Measurements from ENCODE around the gene ADCK2.
"Not testable (repeated sequence)": the region's sequence is repeated elsewhere in the genome, so short reads cannot be mapped to it uniquely, and the experiment has no call there.

Gene ADCK2

GRCh38 chr7:140646931-140647647, 25.7 kb upstream of the ADCK2 start:
- no peak for DNase-seq (ENCODE audit: low read depth)

DNA sequence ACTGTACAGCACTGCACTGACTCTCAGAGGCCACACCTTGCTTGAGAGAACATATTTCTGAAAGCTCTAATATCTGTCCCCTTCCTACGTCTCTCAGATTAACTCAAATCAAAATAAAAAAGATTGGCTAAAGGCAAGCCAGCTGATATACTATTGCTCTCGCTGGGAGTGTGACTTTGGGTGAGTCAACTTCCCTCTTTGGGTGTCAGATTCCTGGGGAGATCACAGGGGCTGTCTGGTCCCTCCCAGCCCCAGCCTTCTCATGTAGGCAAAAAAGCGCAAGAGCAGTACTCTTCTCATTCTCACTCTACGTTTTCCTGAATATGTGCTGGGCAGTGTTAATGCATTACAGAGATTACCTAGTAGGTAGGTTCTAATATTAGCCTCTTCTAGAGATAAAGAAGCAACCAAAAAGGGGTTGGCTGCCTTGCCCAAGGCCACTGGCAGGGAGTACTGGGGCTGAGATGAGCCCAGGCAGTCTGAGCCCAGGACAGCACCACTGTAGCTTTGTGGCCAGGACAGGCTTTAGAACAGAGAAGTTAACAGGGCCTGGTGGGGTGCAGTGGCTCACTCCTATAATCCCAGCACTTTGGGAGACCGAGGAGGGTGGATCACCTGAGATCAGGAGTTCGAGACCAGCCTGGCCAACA, 23.1 kb upstream of the ADCK2 start:
- DNase-seq (ENCODE audit: low read depth), result no peak

DNA sequence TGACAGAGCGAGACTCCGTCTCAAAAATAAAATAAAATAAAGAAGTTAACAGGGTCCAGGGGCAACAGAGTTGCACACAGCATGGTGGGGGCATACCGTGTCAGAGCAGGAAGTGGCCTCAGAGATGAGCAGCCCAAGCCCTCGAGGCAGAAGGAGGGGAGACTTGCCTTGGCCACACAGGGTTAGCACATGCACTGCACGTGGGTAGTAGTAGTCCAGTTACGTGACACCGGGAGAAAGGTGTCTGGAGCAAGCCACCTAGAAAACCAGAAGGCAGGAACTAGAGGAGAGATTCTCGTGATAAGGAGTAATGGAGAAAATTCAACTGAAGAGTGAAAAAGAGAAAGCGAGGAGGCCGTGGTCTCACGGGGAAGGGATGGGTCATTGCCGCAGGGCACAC, 22.4 kb upstream of the ADCK2 start:
- no peak for DNase-seq (ENCODE audit: low read depth)

DNA sequence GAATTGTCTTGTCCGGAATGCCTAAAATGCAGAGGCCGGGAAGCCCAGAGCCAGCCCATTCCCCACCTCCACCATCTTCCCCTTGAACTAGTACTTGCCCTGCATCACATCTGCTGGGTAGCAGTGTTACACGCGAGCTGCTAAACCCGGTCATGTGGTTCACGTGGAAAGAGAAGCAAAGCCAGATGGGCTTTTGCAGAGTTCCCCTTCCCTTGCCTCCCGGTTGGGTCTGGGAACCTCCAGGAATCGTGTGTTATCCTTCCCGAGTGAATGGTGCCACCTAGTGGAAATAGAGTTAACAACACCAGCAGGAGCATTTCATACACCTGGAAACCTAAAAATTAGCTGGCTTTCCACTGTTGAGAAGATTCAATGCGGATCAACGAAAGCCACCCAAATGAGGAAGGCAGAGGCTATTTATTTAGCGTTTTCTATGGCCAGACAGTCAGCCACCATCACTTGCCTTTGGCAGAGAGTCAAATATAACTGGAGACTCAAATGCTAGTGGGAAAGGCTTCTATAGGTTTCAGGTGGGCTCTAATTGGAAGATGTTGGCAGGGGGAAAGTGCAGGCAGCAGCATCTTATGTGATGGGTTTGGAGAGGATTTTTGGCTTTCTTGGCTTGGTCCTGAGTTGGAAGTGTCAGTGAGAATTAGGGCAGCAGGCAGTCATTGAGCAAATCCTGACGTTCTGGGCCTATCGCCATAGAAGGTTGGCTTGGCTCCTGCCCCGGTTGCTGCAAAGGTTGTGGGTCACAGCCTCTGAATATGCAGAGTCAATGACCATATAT, 19.2 kb upstream of the ADCK2 start:
- no peak for DNase-seq (ENCODE audit: low read depth)

- DNase-seq (ENCODE audit: low read depth), result no peak
Measured at GRCh38 chr7:140654109-140654387, 18.7 kb upstream of the ADCK2 start.

GRCh38 chr7:140654661-140655060, 18.1 kb upstream of the ADCK2 start:
- no peak for DNase-seq (ENCODE audit: low read depth)

GRCh38 chr7:140655511-140656408, 17.0 kb upstream of the ADCK2 start:
- DNase-seq (ENCODE audit: low read depth), result no peak

GRCh38 chr7:140656548-140657515, 15.9 kb upstream of the ADCK2 start:
- DNase-seq (ENCODE audit: low read depth), result no peak

GRCh38 chr7:140657891-140658290, 14.9 kb upstream of the ADCK2 start:
- DNase-seq (ENCODE audit: low read depth), result no peak

DNA sequence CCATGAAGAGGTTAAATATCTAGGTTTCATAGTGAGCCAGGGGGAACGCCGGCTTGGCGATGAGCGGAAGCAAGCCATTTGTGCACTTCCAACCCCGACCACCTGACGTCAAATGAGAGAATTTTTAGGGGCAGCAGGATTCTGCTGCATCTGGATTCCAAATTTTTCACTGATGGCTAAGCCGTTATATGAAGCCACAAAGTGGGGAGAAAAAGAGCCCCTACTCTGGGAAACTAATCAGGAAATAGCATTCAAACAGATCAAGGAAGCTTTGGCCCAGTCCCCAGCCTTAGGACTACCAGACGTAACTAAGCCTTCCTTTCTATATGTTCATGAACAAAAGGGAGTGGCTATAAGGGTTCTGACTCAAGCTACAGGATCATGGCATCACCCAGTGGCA, 12.9 kb upstream of the ADCK2 start:
- DNase-seq (ENCODE audit: low read depth), result no peak

- DNase-seq (ENCODE audit: low read depth), result no peak
Measured at GRCh38 chr7:140661124-140661523, 11.6 kb upstream of the ADCK2 start.

DNA sequence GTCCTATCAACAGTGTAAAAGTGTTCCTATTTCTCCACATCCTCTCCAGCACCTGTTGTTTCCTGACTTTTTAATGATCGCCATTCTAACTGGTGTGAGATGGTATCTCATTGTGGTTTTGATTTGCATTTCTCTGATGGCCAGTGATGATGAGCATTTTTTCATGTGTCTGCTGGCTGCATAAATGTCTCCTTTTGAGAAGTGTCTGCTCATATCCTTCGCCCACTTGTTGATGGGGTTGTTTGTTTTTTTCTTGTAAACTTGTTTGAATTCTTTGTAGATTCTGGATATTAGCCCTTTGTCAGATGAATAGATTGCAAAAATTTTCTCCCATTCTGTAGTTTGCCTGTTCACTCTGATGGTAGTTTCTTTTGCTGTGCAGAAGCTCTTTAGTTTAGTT, 9.8 kb upstream of the ADCK2 start:
- DNase-seq (ENCODE audit: low read depth), result not testable (repeated sequence)

DNA sequence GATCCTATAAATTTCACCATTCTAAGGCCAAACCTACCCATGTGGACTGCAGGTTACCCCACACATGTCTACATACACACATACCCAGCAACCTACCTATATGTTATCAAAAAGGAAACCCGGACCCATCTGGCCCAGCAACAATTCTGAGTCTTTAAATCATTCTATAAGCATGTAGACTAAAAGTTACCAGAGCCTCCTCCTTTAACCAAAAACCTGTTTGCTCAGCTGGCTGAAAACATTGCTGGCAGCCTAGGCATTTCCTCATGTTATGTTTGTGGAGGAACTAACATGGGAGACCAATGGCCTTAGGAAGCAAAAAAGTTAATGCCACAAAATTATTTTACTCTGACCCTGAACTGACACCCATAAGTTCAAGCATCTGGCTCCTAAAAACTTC, 5.3 kb upstream of the ADCK2 start:
- DNase-seq (ENCODE audit: low read depth), result no peak

- DNase-seq (ENCODE audit: low read depth), result no peak
Measured at GRCh38 chr7:140668641-140669040, 4.1 kb upstream of the ADCK2 start.

DNA sequence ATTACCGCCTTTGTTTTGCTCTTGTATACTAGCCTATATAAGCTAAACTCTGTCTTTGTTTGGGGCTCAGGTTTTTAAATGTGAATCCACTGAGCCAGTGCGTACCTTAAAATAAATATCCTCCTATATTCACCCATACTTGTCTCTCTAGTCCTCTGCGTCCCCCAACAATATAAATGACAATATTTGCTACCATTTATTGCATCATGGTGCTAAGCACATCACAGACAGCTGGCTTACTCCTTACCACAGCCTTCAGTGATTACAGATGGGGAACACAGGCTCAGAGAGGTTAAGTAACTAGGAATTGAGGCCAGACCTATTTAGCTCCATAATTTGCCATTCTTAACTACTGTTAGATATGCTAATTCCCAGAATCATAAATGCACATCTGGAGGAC, 3.4 kb upstream of the ADCK2 start:
- no peak for DNase-seq (ENCODE audit: low read depth)

DNA sequence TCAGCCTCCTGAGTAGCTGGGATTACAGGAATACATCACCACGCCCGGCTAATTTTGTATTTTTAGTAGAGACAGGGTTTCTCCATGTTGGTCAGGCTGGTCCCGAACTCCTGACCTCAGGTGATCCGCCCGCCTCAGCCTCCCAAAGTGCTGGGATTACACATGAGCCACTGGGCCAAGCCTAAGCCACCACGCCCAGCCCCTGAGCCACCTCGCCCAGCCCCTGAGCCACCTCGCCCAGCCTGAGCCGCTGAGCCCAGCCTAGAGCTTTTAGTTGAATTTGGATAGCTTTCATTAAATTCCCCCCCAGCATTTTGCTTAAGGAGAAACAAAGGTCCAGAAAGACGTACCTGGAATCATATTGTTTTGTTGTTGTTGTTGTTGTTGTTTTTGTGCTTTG, 2.9 kb upstream of the ADCK2 start:
- not testable (repeated sequence) for DNase-seq (ENCODE audit: low read depth)

DNA sequence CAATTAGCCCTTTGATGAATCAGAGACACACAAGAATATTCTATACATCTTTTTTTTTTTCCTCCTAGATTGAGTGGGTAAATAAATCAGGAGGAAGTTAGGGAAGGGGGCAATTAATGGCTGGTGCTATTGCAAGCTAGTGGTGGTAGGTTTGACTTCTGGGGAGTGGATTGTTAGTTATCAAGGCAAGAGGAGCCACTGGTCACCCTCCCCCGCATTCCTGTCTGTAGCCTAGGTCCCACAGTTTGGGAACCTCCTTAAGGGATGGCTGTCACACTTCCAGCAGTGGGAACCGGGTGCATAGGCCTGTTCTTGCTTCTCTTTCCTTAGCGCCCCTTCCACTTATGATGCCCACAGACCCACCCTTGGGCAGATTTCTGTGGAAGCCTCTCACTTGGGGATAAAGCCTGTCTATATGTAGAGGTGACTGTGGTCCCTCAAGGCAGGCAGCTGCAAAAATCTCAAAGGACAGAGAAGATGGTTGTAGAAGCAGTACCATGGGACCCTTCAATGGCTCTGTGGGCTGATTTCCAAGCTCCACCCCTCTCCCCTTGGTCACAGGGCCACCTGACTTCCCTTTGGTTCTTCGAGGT, 2.3 kb upstream of the ADCK2 start:
- DNase-seq (ENCODE audit: low read depth), result no peak

GRCh38 chr7:140671966-140672365, 779 bp upstream of the ADCK2 start:
- DNase-seq (ENCODE audit: low read depth), result no peak

DNA sequence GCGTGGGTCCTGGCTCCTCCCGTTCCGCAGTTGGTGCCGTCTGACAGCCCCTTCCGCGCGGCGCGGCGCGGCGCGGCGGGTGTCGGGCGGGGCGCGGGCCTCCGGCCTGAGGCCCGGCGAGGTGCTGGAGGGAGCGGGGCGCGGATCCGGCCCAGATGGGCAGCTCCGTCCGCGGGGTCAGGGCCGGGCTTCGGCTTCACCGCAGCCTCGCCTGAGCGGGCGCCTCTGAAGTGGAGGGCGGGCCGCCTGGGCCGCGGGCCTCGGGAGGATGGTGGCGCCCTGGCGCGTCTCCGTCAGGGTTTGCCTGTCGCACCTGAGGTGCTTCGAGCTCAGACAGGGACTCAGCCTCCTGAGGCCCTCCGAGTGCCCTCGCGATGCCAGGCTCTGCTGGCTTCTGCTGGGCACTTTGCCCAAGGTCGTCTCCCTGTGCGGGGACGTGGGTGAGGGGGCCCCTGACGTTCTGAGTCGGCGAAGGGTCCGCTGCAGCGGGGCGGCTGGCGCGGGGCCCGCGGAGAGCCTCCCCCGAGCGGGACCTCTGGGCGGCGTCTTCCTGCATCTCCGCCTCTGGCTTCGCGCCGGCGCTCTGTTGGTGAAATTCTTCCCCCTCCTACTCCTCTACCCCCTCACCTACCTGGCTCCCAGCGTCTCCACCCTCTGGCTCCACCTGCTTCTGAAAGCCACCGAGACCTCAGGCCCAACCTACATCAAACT, 473 bp downstream of the ADCK2 start:
- peak; percentile 26 for DNase-seq (ENCODE audit: low read depth)

DNA sequence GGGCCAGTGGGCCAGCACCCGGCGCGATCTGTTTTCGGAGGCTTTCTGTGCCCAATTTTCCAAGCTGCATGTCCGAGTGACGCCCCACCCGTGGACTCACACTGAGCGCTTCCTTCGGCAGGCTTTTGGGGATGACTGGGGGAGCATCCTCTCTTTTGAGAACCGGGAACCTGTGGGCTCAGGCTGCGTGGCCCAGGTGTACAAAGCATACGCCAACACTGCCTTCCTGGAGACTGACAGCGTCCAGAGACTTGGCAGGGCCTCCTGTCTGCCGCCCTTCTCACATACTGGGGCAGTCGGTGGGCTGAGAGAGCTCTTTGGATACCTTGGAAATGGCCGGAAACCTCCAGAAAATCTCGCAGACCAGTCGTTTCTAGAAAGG, 1.0 kb downstream of the ADCK2 start:
- DNase-seq (ENCODE audit: low read depth), result no peak
